ENCODE measurements around the gene FAM83G.

FAM83G gene

GRCh38 chr17:18978050-18978449 is 26.5 kb downstream of the FAM83G start:
- no peak for DNase-seq (ENCODE audit: low read depth)
- no peak for TF ChIP-seq CTCF (conservative IDR thresholded peaks at IDR 0.05; ENCODE audit: low read depth, low read length)
- no peak overlapping the region for H3K4me3 ChIP-seq (ENCODE audit: low read length)

GRCh38 chr17:18977646-18978045 is 26.9 kb downstream of the FAM83G start:
- no peak overlapping the region for H3K4me3 ChIP-seq (ENCODE audit: low read length)
- TF ChIP-seq CTCF (conservative IDR thresholded peaks at IDR 0.05; ENCODE audit: low read depth, low read length), result no peak
- no peak for DNase-seq (ENCODE audit: low read depth)

GRCh38 chr17:18977021-18977420 is 27.5 kb downstream of the FAM83G start:
- H3K4me3 ChIP-seq (ENCODE audit: low read length), result no peak overlapping the region
- DNase-seq (ENCODE audit: low read depth), result no peak
- no peak for TF ChIP-seq CTCF (conservative IDR thresholded peaks at IDR 0.05; ENCODE audit: low read depth, low read length)

- no peak overlapping the region for H3K4me3 ChIP-seq (ENCODE audit: low read length)
- no peak for TF ChIP-seq CTCF (conservative IDR thresholded peaks at IDR 0.05; ENCODE audit: low read depth, low read length)
- DNase-seq (ENCODE audit: low read depth), result no peak
These were observed 28.4 kb downstream of the FAM83G start for GRCh38 chr17:18976201-18976600.

GRCh38 chr17:18975597-18975996 is 29.0 kb downstream of the FAM83G start:
- TF ChIP-seq CTCF (conservative IDR thresholded peaks at IDR 0.05; ENCODE audit: low read depth, low read length), result no peak
- no peak overlapping the region for H3K4me3 ChIP-seq (ENCODE audit: low read length)
- DNase-seq (ENCODE audit: low read depth), result no peak

- TF ChIP-seq CTCF (conservative IDR thresholded peaks at IDR 0.05; ENCODE audit: low read depth, low read length), result no peak
- DNase-seq (ENCODE audit: low read depth), result no peak
- no peak overlapping the region for H3K4me3 ChIP-seq (ENCODE audit: low read length)
These were observed 30.0 kb downstream of the FAM83G start for GRCh38 chr17:18974407-18975149.

GRCh38 chr17:18971801-18972200 is 32.8 kb downstream of the FAM83G start:
- TF ChIP-seq CTCF (conservative IDR thresholded peaks at IDR 0.05; ENCODE audit: low read depth, low read length), result no peak
- DNase-seq (ENCODE audit: low read depth), result no peak
- H3K4me3 ChIP-seq (ENCODE audit: low read length), result no peak overlapping the region
